Caco-2 (cell line): ENCODE data around the gene ANK3. TPM values are rescaled to one million over a fixed set of nuclear protein-coding genes. Genes with fewer than 3 reads are reported as not detected.

ENCODE experiments used
- BruUV-seq: library from RNA; stranded (reverse); fragments of 400-500 nt; replicated peaks from 2 replicates; lab custom pipeline; 2021; lab: Mats Ljungman, UMichigan
- CTCF ChIA-PET: fragments of 300-600 bp; sonication (Branson Sonifier 250); formaldehyde crosslinking; loops from one replicate; lab custom pipeline; 2022; ENCODE audit warnings: antibody characterized with exemption; lab: Charles Lee
- POLR2A ChIA-PET: fragments of 300-600 bp; sonication (Branson Sonifier 250); formaldehyde crosslinking; loops from one replicate; lab custom pipeline; 2022; ENCODE audit warnings: antibody characterized with exemption; lab: Charles Lee
- DNase-seq, 2 experiments: peaks; one replicate each; pipeline versions ENCODE4 v3.0.0 to v3.0.0-alpha.2; 2020 to 2022
- H3K27me3 ChIP-seq: replicated peaks from 2 replicates; pipeline ENCODE4 v1.6.0; 2011; ENCODE audit warnings: low read length; ENCODE audit not compliant: control insufficient read depth, insufficient read depth
- H3K36me3 ChIP-seq: 2 replicates; pipeline ENCODE4 v1.5.1; 2011; ENCODE audit warnings: low read length; ENCODE audit not compliant: control insufficient read depth, insufficient read depth
- H3K4me1 ChIP-seq: fragments of 250-450 bp; sonication (Bioruptor Pico); 2 replicates; pipeline ENCODE4 v1.5.1; 2020; ENCODE audit warnings: mild to moderate bottlenecking
- H3K4me3 ChIP-seq: 2 replicates; pipeline ENCODE4 v1.5.1; 2011; ENCODE audit warnings: low read depth, mild to moderate bottlenecking, control low read depth, low read length
- H3K9me3 ChIP-seq: fragments of 250-450 bp; sonication (Bioruptor Pico); 2 replicates; pipeline ENCODE4 v1.5.1; 2020; ENCODE audit warnings: mild to moderate bottlenecking, moderate library complexity
- H3K27ac Mint-ChIP-seq: one replicate; pipeline ENCODE4 v1.8.0; 2022; ENCODE audit warnings: mixed read lengths; ENCODE audit not compliant: unreplicated experiment
- H3K27me3 Mint-ChIP-seq: one replicate; pipeline ENCODE4 v1.8.0; 2022; ENCODE audit warnings: mixed read lengths; ENCODE audit not compliant: insufficient read depth, unreplicated experiment
- H3K36me3 Mint-ChIP-seq: one replicate; pipeline ENCODE4 v1.8.0; 2022; ENCODE audit warnings: mild to moderate bottlenecking, mixed read lengths; ENCODE audit not compliant: insufficient read depth, unreplicated experiment
- H3K4me1 Mint-ChIP-seq: one replicate; pipeline ENCODE4 v1.8.0; 2022; ENCODE audit warnings: low read depth, mixed read lengths; ENCODE audit not compliant: unreplicated experiment
- H3K4me3 Mint-ChIP-seq: one replicate; pipeline ENCODE4 v1.8.0; 2022; ENCODE audit warnings: mild to moderate bottlenecking, moderate library complexity, mixed read lengths; ENCODE audit not compliant: unreplicated experiment
- H3K9me3 Mint-ChIP-seq: one replicate; pipeline ENCODE4 v1.8.0; 2022; ENCODE audit warnings: mixed read lengths; ENCODE audit not compliant: unreplicated experiment
- intact Hi-C: fragments of 100-400 bp; cut with micrococcal nuclease; formaldehyde crosslinking; loops from one replicate; pipeline ENCODE4 v1.10.0; 2022; ENCODE audit not compliant: unreplicated experiment
- total RNA-seq: library from RNA; stranded (reverse); gene quantifications from 2 replicates; pipeline ENCODE4 v1.2.3, GENCODE V29; 2022
- TF ChIP-seq, protein P1 (sequence below), 2 experiments: fragments of 200-600 bp in 1 of 2; IDR thresholded peaks; 1 replicate in 1 of 2; 2 replicates in 1 of 2; pipeline versions ENCODE4 v1.5.1 to v1.8.0; 2011 to 2022; ENCODE audit warnings: antibody characterized with exemption in 1 of 2, control low read depth in 1 of 2, inconsistent platforms in 1 of 2, low read depth in 1 of 2, low read length in 1 of 2, mild to moderate bottlenecking in 1 of 2, moderate library complexity in 1 of 2; ENCODE audit not compliant: insufficient read depth in 1 of 2, severe bottlenecking in 1 of 2, unreplicated experiment in 1 of 2

ANK3 gene
- total RNA-seq, 1 experiment from 2014 or later = 46.7 TPM

- H3K27me3 ChIP-seq = no peaks in the 10 kb centered on the region
- Mint-ChIP-seq H3K27me3 (no peaks in the 10 kb centered on the region), H3K4me3 (no peak overlapping the region), H3K9me3 (no peaks in the 10 kb centered on the region), H3K36me3 (no peaks in the 10 kb centered on the region), H3K4me1 (peaks cover 28% of the 10 kb centered on the region), H3K27ac (no peak overlapping the region)
- DNase-seq = no peak
- no peaks in the 10 kb centered on the region for H3K9me3 ChIP-seq
- H3K4me1 ChIP-seq = peaks cover 20% of the 10 kb centered on the region
- TF ChIP-seq, protein P1, sequence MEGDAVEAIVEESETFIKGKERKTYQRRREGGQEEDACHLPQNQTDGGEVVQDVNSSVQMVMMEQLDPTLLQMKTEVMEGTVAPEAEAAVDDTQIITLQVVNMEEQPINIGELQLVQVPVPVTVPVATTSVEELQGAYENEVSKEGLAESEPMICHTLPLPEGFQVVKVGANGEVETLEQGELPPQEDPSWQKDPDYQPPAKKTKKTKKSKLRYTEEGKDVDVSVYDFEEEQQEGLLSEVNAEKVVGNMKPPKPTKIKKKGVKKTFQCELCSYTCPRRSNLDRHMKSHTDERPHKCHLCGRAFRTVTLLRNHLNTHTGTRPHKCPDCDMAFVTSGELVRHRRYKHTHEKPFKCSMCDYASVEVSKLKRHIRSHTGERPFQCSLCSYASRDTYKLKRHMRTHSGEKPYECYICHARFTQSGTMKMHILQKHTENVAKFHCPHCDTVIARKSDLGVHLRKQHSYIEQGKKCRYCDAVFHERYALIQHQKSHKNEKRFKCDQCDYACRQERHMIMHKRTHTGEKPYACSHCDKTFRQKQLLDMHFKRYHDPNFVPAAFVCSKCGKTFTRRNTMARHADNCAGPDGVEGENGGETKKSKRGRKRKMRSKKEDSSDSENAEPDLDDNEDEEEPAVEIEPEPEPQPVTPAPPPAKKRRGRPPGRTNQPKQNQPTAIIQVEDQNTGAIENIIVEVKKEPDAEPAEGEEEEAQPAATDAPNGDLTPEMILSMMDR (IDR thresholded peaks at IDR 0.05; ENCODE audit: insufficient read depth in 1 of 2, low read depth in 1 of 2, low read length in 1 of 2, severe bottlenecking in 1 of 2, unreplicated experiment in 1 of 2) = no peak
- POLR2A ChIA-PET = no interaction called here
- CTCF ChIA-PET = no interaction called here
- BruUV-seq = no TSS peak
- H3K36me3 ChIP-seq = no peaks in the 10 kb centered on the region
- H3K4me3 ChIP-seq = no peak overlapping the region
- intact Hi-C loops = no loop called here
These were observed 37.6 kb downstream of the ANK3 start for GRCh38 chr10:60352105-60352504.

- Histone ChIP-seq H3K36me3 (no peaks in the 10 kb centered on the region), H3K9me3 (no peaks in the 10 kb centered on the region), H3K27me3 (no peaks in the 10 kb centered on the region), H3K4me3 (no peak overlapping the region), H3K4me1 (peaks cover 20% of the 10 kb centered on the region)
- H3K4me3 Mint-ChIP-seq = no peak overlapping the region
- intact Hi-C loops = no loop called here
- H3K36me3 Mint-ChIP-seq = no peaks in the 10 kb centered on the region
- H3K9me3 Mint-ChIP-seq = no peaks in the 10 kb centered on the region
- H3K4me1 Mint-ChIP-seq = peaks cover 28% of the 10 kb centered on the region
- CTCF ChIA-PET = no interaction called here
- POLR2A ChIA-PET = no interaction called here
- no TSS peak for BruUV-seq
- no peak for DNase-seq
- H3K27me3 Mint-ChIP-seq = no peaks in the 10 kb centered on the region
- TF ChIP-seq, protein P1 (IDR thresholded peaks at IDR 0.05; ENCODE audit: insufficient read depth in 1 of 2, low read depth in 1 of 2, low read length in 1 of 2, severe bottlenecking in 1 of 2, unreplicated experiment in 1 of 2) = no peak
- H3K27ac Mint-ChIP-seq = no peak overlapping the region
These were observed 38.4 kb downstream of the ANK3 start for GRCh38 chr10:60351191-60351853.

DNA sequence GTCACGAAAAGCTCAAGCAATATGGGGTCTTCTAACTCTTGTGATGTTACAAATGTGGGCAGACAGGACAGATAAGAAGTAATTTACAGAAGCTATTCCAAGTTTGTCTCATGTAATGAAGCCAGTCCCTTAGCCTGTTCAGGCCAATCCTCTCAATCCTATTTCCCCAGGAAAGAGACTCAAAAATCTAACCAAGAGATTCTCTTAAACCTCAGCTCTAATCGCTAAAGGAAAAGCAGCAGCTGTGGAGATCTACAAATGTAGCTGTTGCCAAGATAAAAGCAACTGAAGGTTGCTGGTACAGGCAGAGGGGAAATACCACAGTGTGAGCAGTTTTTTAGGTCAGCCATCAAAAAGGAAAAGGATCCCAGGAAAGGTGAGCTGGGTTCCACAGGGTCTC lies 39.3 kb downstream of the ANK3 start:
- no peaks in the 10 kb centered on the region for H3K9me3 Mint-ChIP-seq
- DNase-seq = no peak
- Histone ChIP-seq H3K27me3 (no peaks in the 10 kb centered on the region), H3K4me1 (peaks cover 23% of the 10 kb centered on the region), H3K9me3 (no peaks in the 10 kb centered on the region), H3K4me3 (no peak overlapping the region), H3K36me3 (no peaks in the 10 kb centered on the region)
- TF ChIP-seq, protein P1 (IDR thresholded peaks at IDR 0.05; ENCODE audit: insufficient read depth in 1 of 2, low read depth in 1 of 2, low read length in 1 of 2, severe bottlenecking in 1 of 2, unreplicated experiment in 1 of 2) = no peak
- BruUV-seq = no TSS peak
- H3K27ac Mint-ChIP-seq = no peak overlapping the region
- intact Hi-C loops = no loop called here
- H3K27me3 Mint-ChIP-seq = no peaks in the 10 kb centered on the region
- peaks cover 34% of the 10 kb centered on the region for H3K4me1 Mint-ChIP-seq
- CTCF ChIA-PET = interaction anchor here (1.7 kb wide), 1 partner anchor 15 kb away, joined by 6 read pairs; no protein-coding TSS in a partner anchor
- H3K4me3 Mint-ChIP-seq = no peak overlapping the region
- H3K36me3 Mint-ChIP-seq = no peaks in the 10 kb centered on the region
- POLR2A ChIA-PET = no interaction called here
